HEK293 (cell line): ENCODE measurements around the gene S100A16.

Experiments used
- CTCF ChIA-PET: fragments of 350-600 bp; formaldehyde crosslinking; extraction: SDS; loops from one replicate; lab custom pipeline; 2021; ENCODE audit warnings: antibody characterized with exemption; lab: Yijun Ruan, JAX
- POLR2A ChIA-PET: fragments of 300-600 bp; formaldehyde crosslinking; extraction: SDS; loops from one replicate; lab custom pipeline; 2020; ENCODE audit warnings: antibody characterized with exemption, inconsistent platforms; lab: Yijun Ruan, JAX
- H3K27ac ChIP-seq: fragments of 200-500 bp; sonication (Bioruptor generic); 2 replicates; pipeline ENCODE4 v1.5.1; 2014; ENCODE audit warnings: low read depth, low read length, control low read depth, inconsistent platforms; ENCODE audit errors: extremely low read depth
- H3K36me3 ChIP-seq, 2 experiments: fragments of 200-500 bp in 1 of 2; sonication (Bioruptor generic) in 1 of 2; 1 replicate in 1 of 2; 2 replicates in 1 of 2; pipeline ENCODE4 v1.5.1; 2014 to 2017; ENCODE audit warnings: inconsistent platforms in 2 of 2, low read length in 2 of 2; ENCODE audit not compliant: control insufficient read depth in 2 of 2, insufficient read depth in 1 of 2
- H3K4me1 ChIP-seq: fragments of 200-500 bp; sonication (Bioruptor generic); 2 replicates; pipeline ENCODE4 v1.5.1; 2014; ENCODE audit warnings: mild to moderate bottlenecking, low read length, inconsistent platforms; ENCODE audit not compliant: control insufficient read depth, insufficient read depth
- H3K4me3 ChIP-seq: 2 replicates; pipeline ENCODE4 v1.5.1; 2011; ENCODE audit warnings: low read depth, mild to moderate bottlenecking, control low read depth, low read length, moderate library complexity
- H3K9me3 ChIP-seq: fragments of 200-500 bp; sonication (Bioruptor generic); 2 replicates; pipeline ENCODE4 v1.5.1; 2014; ENCODE audit warnings: low read depth, low read length, inconsistent platforms; ENCODE audit not compliant: control insufficient read depth, insufficient read depth
- GLIS1 ChIP-seq: fragments of 450-650 bp; formaldehyde crosslinking; IDR thresholded peaks from 2 replicates; pipeline ENCODE4 v1.5.1; 2016; ENCODE audit warnings: missing biosample characterization, missing genetic modification characterization
- HOXD13 ChIP-seq: sonication (generic); formaldehyde crosslinking; IDR thresholded peaks from 2 replicates; pipeline ENCODE4 v1.8.0; 2022; ENCODE audit warnings: missing genetic modification reagents, borderline replicate concordance
- KLF1 ChIP-seq: fragments of 450-650 bp; formaldehyde crosslinking; IDR thresholded peaks from 2 replicates; pipeline ENCODE4 v1.5.1; 2016; ENCODE audit warnings: missing biosample characterization, missing genetic modification characterization
- KLF8 ChIP-seq: fragments of 450-650 bp; formaldehyde crosslinking; IDR thresholded peaks from 2 replicates; pipeline ENCODE4 v1.5.1; 2016; ENCODE audit warnings: missing biosample characterization, missing genetic modification characterization
- PRDM1 ChIP-seq: fragments of 450-650 bp; formaldehyde crosslinking; IDR thresholded peaks from 2 replicates; pipeline ENCODE4; 2016; ENCODE audit warnings: missing biosample characterization, missing genetic modification characterization
- SCRT1 ChIP-seq: fragments of 450-650 bp; formaldehyde crosslinking; IDR thresholded peaks from 2 replicates; pipeline ENCODE4 v1.5.1; 2016; ENCODE audit warnings: missing biosample characterization, missing genetic modification characterization, borderline replicate concordance
- SCRT2 ChIP-seq: fragments of 450-650 bp; formaldehyde crosslinking; IDR thresholded peaks from 2 replicates; pipeline ENCODE4 v1.5.1; 2016; ENCODE audit warnings: missing biosample characterization, missing genetic modification characterization
- ZFP41 ChIP-seq: fragments of 450-650 bp; formaldehyde crosslinking; IDR thresholded peaks from 2 replicates; pipeline ENCODE4 v1.5.1; 2016; ENCODE audit warnings: missing biosample characterization, missing genetic modification characterization, borderline replicate concordance
- ZNF132 ChIP-seq: fragments of 450-650 bp; formaldehyde crosslinking; IDR thresholded peaks from 2 replicates; pipeline ENCODE4 v1.5.1; 2017; ENCODE audit warnings: missing biosample characterization, missing genetic modification characterization, borderline replicate concordance
- ZNF155 ChIP-seq: fragments of 450-650 bp; formaldehyde crosslinking; IDR thresholded peaks from 2 replicates; pipeline ENCODE4 v1.5.1; 2016; ENCODE audit warnings: missing biosample characterization, missing genetic modification characterization
- ZNF184 ChIP-seq: fragments of 450-650 bp; IDR thresholded peaks from 2 replicates; pipeline ENCODE4 v1.5.1; 2018; ENCODE audit warnings: missing biosample characterization, mild to moderate bottlenecking, missing genetic modification characterization
- ZNF37A ChIP-seq: fragments of 450-650 bp; IDR thresholded peaks from 2 replicates; pipeline ENCODE4 v1.5.1; 2018; ENCODE audit warnings: missing biosample characterization, missing genetic modification characterization
- ZNF391 ChIP-seq: fragments of 450-650 bp; formaldehyde crosslinking; IDR thresholded peaks from 2 replicates; pipeline ENCODE4 v1.5.1; 2016; ENCODE audit warnings: low read depth, missing biosample characterization, missing genetic modification characterization, borderline replicate concordance
- ZNF426 ChIP-seq: fragments of 450-650 bp; formaldehyde crosslinking; IDR thresholded peaks from 2 replicates; pipeline ENCODE4 v1.5.1; 2017; ENCODE audit warnings: missing biosample characterization, missing genetic modification characterization, mild to moderate bottlenecking, inconsistent platforms, moderate library complexity
- ZNF48 ChIP-seq: fragments of 450-650 bp; formaldehyde crosslinking; IDR thresholded peaks from 2 replicates; pipeline ENCODE4 v1.5.1; 2016; ENCODE audit warnings: missing biosample characterization, missing genetic modification characterization
- ZNF621 ChIP-seq: fragments of 450-650 bp; formaldehyde crosslinking; IDR thresholded peaks from 2 replicates; pipeline ENCODE4 v1.5.1; 2017; ENCODE audit warnings: missing biosample characterization, missing genetic modification characterization
- ZNF623 ChIP-seq: fragments of 450-650 bp; formaldehyde crosslinking; IDR thresholded peaks from 2 replicates; pipeline ENCODE4 v1.5.1; 2016; ENCODE audit warnings: missing biosample characterization, missing genetic modification characterization
- ZNF629 ChIP-seq: fragments of 450-650 bp; formaldehyde crosslinking; IDR thresholded peaks from 2 replicates; pipeline ENCODE4 v1.5.1; 2017; ENCODE audit warnings: missing biosample characterization, missing genetic modification characterization
- ZNF692 ChIP-seq: fragments of 450-650 bp; formaldehyde crosslinking; IDR thresholded peaks from 2 replicates; pipeline ENCODE4 v1.5.1; 2016; ENCODE audit warnings: missing biosample characterization, missing genetic modification characterization
- ZNF776 ChIP-seq: fragments of 450-650 bp; formaldehyde crosslinking; IDR thresholded peaks from 2 replicates; pipeline ENCODE4 v1.5.0; 2017; ENCODE audit warnings: missing biosample characterization, missing genetic modification characterization, borderline replicate concordance
- ZSCAN18 ChIP-seq: fragments of 450-650 bp; formaldehyde crosslinking; IDR thresholded peaks from 2 replicates; pipeline ENCODE4 v1.5.1; 2016; ENCODE audit warnings: missing biosample characterization, missing genetic modification characterization
- ZXDB ChIP-seq: fragments of 450-650 bp; formaldehyde crosslinking; IDR thresholded peaks from 2 replicates; pipeline ENCODE4 v1.5.1; 2016; ENCODE audit warnings: missing biosample characterization, missing genetic modification characterization

The S100A16 gene

GRCh38 chr1:153636312-153636711 is 23.4 kb upstream of the S100A16 start (continued):
- TF ChIP-seq ZNF623 (tag by site-specific recombination), result no peak
- TF ChIP-seq KLF8 (tag by site-specific recombination), result no peak
- TF ChIP-seq PRDM1 (tag by site-specific recombination), result no peak
- TF ChIP-seq ZFP41 (tag by site-specific recombination), result no peak
- TF ChIP-seq ZXDB (tag by site-specific recombination), result no peak
- TF ChIP-seq ZNF692, result 0 out of 2 replicates have a peak, but pooled peaks have one; percentile 24
- TF ChIP-seq ZNF776 (tag by site-specific recombination), result no peak
- TF ChIP-seq ZNF155 (tag by site-specific recombination), result no peak
- no peak for TF ChIP-seq ZNF132
- TF ChIP-seq ZSCAN18, result no peak
- no peak for TF ChIP-seq GLIS1 (tag by site-specific recombination)
- TF ChIP-seq ZNF426, result no peak
- no peak for TF ChIP-seq ZNF37A (tag by site-specific recombination)
- no peak for TF ChIP-seq HOXD13 (CRISPR knock-in tag)
- peak; percentile 60 for TF ChIP-seq ZNF629
- TF ChIP-seq ZNF48 (tag by site-specific recombination), result no peak
- TF ChIP-seq KLF1 (tag by site-specific recombination), result no peak
- TF ChIP-seq ZNF621 (tag by site-specific recombination), result no peak

- no peak for TF ChIP-seq ZNF184
- TF ChIP-seq SCRT2 (tag by site-specific recombination), result peak; percentile 79
- no peak for TF ChIP-seq ZNF391 (tag by site-specific recombination)
- TF ChIP-seq SCRT1 (tag by site-specific recombination), result peak; percentile 83
- CTCF ChIA-PET, result interaction anchor here (0.9 kb wide), 1 partner anchor 351 kb away, joined by 5 read pairs; the partner anchor contains the start of gene RAB13
- H3K27ac ChIP-seq, result no peak overlapping the region
- no peaks in the 10 kb centered on the region for H3K4me1 ChIP-seq
- no peaks in the 10 kb centered on the region for H3K9me3 ChIP-seq
- H3K4me3 ChIP-seq, result no peak overlapping the region
- POLR2A ChIA-PET, result interaction anchor here (2.4 to 2.5 kb wide), 2 partner anchors 11 to 17 kb away, joined by 17 to 25 read pairs; no protein-coding TSS in a partner anchor
- peaks cover 40 to 58% of the 10 kb centered on the region in 2 experiments for H3K36me3 ChIP-seq
These were observed 22.9 kb upstream of the S100A16 start for GRCh38 chr1:153635872-153636271.
